SK-N-SH treated with all-trans-retinoic acid at 6 μM for 48 hours (cell line): ENCODE data around the gene PRDM9.

Experiments
- ARNTL ChIP-seq: fragments of 450-650 bp; formaldehyde crosslinking; IDR thresholded peaks from 2 replicates; pipeline ENCODE4 v1.5.0; 2020; ENCODE audit warnings: low read depth, mild to moderate bottlenecking, moderate library complexity, borderline replicate concordance
- ESRRG ChIP-seq: fragments of 250-450 bp; sonication (Bioruptor Pico); IDR thresholded peaks from 2 replicates; pipeline ENCODE4 v1.6.1; 2021; ENCODE audit warnings: mild to moderate bottlenecking
- TF ChIP-seq, protein P1 (sequence below): fragments of 250-450 bp; sonication (Bioruptor Pico); IDR thresholded peaks from 2 replicates; pipeline ENCODE4 v1.5.0; 2020; ENCODE audit warnings: mild to moderate bottlenecking, moderate library complexity

DNA sequence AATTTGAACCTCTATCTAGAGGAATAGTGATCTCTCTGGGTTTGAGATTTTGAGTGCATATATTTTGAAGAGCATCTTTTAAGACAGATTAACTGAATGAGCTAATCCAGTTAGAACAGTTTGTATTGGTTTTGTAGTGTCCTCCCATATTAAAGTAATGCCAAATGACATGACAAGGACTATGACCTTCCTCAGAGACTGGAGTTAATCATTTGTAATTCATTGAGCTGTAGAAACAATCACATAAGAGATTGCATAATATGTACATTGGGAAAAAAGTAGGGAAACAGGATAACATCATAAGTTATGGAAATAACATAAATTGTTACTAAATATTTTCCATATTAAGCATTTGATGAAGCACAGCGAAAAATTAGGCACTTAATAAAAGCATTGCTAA is 45.8 kb upstream of the PRDM9 start:
- TF ChIP-seq, protein P1, sequence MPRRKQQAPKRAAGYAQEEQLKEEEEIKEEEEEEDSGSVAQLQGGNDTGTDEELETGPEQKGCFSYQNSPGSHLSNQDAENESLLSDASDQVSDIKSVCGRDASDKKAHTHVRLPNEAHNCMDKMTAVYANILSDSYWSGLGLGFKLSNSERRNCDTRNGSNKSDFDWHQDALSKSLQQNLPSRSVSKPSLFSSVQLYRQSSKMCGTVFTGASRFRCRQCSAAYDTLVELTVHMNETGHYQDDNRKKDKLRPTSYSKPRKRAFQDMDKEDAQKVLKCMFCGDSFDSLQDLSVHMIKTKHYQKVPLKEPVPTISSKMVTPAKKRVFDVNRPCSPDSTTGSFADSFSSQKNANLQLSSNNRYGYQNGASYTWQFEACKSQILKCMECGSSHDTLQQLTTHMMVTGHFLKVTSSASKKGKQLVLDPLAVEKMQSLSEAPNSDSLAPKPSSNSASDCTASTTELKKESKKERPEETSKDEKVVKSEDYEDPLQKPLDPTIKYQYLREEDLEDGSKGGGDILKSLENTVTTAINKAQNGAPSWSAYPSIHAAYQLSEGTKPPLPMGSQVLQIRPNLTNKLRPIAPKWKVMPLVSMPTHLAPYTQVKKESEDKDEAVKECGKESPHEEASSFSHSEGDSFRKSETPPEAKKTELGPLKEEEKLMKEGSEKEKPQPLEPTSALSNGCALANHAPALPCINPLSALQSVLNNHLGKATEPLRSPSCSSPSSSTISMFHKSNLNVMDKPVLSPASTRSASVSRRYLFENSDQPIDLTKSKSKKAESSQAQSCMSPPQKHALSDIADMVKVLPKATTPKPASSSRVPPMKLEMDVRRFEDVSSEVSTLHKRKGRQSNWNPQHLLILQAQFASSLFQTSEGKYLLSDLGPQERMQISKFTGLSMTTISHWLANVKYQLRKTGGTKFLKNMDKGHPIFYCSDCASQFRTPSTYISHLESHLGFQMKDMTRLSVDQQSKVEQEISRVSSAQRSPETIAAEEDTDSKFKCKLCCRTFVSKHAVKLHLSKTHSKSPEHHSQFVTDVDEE (CRISPR knock-in tag), result no peak
- no peak for TF ChIP-seq ESRRG (CRISPR knock-in tag)
- TF ChIP-seq ARNTL, result no peak
